Medulla oblongata (tissue), 1 donor: ENCODE measurements around the gene PSENEN.
"Not testable (repeated sequence)": the region's sequence is repeated elsewhere in the genome, so short reads cannot be mapped to it uniquely, and the experiment has no call there.

ENCODE experiments used
- DNase-seq: peaks from one replicate; pipeline ENCODE4 v3.0.0-alpha.2; 2015; ENCODE audit errors: extremely low spot score

The PSENEN gene

DNA sequence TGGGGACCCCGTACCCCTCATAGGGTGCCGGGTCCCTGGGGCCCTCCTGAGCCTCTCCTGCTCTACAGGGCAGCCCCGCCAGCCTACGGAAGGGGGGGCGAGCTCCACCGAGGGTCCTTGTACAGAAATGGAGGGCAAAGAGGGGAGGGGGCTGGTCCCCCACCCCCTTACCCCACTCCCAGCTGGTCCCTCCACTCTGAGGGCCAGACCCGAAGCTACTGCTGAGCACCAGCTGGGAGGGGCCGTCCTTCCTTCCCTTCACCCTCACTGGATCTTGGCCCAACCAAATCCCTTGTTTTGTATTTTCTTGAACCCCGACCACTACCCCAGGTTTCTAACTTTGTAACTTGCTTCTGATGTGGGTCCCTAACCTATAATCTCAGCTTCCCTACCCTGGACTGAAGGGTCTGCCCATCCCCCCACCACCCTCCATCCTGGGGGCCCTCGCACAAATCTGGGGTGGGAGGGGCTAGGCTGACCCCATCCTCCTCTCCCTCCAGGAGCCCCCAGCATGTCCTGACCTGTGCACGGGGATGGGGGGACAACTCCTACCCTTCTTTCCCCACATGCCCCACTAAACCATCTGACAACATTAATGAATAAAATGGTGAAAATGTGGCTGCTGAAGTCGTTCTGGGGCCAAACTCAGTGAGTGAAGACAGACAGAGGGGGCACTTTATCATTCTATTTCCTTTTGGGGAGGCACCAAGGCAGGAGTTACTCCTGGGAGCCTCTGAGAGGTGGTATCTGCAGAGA lies 42.9 kb downstream of the PSENEN start:
- DNase-seq, result no peak

DNA sequence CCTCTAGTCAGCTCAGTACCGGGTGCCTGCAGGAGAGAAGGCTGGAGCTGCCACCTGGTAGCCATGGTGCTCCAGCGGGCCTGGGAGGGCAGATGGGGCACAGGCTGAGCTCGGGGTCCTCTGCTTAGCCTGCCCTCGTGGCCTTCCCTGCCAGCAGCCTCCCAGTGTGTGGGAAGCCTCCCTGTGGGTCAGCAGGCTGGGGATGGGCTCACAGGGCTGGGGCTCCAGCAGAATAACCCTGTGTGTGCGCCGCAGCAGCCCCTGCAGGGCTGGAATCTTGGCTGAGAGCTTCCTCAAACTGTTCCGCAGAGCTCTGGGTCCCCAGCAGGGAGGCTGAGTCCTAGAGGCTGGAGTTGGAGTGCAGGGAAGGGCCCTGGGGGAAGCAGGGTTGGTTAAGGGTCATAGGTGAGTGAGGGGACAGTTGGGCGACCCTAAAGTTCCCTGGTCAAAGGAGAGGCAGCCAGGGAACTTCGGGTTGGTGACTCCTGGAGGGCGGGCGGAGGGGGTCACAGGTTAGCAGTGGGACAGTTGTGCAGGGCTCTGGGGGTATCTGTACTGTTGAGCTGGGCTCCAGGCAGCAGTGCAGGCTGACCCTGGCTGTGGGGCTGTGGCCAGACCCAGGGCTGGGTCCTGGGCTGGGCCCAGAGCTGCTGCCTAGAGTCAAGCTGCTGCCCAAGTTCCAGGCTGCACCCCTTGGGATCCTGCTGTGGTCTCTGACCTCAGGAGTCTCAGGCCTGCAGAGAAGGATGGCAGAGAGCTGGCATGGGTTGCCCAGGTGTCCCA lies 43.9 kb downstream of the PSENEN start:
- no peak for DNase-seq

DNA sequence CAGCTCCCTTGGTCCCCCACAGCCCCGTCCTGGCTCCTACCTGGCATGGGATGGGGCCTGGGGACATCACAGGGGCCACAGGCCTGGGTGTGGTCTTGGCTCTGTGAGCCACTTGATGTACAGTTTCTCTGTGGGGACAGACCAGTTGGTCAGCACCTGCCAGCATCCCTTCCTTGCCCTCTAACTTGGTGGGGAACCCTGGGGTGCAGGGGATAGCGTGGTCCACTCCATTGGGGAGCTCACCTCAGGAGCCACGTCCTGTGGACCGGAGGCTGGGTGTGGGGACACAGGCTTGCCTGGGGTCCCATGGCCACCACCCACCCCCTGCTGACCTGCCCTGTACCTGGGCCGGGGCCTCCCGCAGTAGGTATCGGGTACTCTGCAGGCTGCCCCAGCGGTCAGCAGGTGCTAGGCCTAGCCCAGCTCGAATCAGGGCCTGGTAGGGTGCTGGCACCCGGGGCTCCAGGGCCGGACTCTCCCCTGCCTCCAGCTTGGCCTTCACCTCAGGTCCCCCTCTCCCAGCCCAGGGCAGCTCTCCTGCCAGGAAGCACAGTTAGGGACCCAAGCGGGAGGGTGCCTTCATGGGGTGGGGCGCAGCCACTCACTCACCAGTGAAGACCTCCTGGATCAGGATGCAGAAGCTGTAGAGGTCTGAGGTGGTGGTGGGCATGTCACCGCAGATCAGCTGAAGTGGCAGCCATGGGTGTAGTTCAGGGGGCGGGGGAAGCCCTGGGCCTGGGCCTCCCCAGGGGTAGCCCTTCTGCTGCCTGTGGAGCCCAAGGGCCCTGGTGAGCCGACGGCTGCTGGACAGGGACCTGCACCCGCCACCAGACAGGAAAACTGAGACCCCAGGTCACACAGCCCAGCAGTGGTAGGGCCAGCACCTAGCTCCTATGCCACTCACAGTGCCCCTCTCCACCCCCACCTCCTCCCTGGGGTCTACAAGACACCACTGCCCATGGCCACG lies 44.8 kb downstream of the PSENEN start:
- no peak for DNase-seq

DNA sequence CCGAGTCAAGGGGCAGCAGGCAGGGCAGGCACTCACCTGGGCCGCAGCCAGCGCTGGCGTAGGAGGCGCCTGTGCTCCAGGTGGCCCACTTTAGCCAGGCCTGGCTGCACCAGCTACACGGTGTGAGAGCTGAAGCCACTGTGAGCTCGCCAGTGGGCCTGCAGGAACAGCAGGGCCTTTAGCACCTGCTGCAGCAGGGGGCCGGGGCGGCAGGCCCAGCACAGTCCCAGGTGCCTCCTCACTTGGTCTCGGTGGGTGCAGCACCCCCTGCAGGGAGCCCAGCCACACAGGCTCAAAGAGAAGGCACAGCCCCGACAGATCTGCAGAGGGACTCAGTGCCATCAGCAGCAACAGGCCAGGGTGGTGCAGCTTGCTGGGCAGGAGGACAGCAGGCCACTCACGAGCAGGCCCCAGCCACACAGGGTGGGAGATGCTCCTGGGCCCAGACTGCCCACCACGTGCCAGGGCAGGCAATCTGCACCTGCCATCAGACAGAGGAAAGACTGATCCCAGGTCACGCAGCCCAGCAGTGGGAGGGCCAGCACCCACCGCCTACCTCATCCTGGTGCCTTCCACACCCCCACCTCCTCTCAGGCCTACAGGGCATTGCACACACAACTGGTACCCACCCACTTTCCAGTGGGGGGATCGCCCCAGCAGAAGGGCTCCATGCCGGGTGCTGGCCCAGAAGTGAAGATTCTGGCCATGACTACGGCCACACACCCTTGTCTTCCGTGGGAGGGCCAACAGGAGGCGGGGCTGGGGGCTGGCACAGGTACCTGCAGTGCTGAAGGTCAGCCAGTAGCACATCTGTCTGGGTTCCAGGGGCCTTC lies 45.7 kb downstream of the PSENEN start:
- no peak for DNase-seq

DNA sequence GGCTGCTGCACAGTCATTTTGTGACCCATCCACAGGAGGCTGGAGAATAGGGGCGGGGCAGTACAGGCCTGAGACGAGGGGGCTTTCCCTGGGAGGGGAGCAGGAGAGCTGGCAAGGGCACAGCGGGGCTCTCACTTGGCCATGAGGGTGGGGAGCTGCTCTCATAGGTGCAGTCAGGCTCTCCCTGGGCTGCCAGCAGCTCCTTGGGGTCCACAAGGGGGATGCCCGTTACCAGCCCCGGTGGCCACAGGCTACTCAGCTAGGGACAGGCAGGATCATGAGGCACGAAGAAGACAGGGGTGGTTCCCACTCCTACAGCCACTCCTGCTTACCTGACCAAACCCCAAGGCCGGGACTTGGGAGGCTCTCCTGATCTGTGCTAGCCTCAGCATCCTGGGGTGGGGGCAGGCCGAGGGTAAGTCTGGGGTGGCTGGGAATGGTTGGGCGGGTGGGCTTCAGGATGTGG lies 46.4 kb downstream of the PSENEN start:
- DNase-seq, result no peak

DNA sequence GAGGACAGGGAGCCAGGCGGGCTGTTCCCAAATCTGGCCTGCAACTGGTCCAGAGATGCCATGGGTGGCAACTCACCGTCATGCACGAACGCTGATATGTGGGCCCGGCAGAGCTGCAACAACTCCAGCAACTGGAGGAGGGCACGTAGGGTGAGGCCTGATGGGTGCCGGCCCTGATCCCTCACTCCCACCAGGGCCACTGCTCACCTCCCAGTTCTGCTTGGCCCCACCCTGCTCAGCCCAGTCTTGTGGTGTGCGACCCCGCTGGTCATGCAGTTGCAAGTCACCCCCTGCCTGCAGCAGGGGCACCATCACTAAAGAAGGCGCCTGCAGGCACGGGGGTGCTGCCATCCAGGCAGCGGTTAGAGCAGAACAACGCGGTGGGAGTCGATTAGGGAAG lies 46.9 kb downstream of the PSENEN start:
- DNase-seq, result no peak

DNA sequence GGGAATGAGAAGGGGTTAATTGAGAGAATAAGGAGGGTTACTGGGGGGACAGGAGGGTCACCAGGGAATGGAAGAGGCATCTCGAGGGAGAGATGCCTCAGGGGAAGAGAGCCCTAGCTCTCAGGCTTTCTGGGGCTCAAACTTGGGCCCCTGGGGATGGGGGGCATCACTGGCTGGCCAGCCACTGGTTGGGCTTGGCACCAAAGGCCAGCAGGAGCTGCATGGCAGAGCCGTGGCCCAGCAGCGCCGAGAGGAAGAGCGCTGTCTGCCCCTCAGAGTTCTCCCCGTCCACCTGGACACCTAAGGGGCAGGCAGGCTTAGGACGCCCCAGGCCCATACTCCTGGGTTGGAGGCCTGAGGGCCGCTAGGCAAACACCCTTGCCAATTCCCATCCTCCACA lies 47.4 kb downstream of the PSENEN start:
- DNase-seq, result no peak

DNA sequence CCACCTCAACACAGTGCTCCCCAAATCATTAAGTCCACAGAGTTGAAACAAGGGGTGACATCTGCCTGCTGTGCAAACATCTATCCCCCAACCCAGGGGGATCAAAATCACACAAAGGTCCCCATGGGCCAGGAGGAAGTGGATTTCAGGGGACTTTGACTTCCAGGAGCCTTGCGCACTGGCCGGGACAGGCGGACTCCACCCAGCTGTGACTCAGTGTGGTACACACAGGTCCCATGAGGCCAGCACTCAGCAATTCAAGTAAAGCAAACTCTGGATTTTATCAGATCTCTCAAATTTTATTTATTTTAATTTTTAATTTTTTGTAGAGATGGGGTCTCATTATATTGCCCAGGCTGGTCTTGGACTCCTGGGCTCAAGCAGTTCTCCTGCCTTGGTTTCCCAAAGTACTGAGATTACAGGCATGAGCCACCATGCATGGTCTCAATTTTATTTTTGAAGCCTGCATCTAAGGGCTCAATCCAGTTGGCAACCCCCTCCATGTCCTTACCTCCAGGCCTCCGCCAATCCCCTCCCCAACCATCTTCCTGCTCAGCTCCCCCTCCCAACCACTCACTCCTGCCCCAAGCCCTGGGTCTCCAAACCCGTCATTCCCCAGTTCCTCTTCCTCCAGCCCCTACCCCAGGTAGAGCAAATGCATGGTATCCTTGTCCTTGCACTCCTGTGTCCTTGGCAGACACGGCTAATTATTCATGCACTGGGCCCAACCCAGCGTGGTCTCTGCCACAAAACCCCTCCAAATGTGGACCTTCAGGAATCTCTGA lies 48.1 kb downstream of the PSENEN start:
- DNase-seq, result no peak

DNA sequence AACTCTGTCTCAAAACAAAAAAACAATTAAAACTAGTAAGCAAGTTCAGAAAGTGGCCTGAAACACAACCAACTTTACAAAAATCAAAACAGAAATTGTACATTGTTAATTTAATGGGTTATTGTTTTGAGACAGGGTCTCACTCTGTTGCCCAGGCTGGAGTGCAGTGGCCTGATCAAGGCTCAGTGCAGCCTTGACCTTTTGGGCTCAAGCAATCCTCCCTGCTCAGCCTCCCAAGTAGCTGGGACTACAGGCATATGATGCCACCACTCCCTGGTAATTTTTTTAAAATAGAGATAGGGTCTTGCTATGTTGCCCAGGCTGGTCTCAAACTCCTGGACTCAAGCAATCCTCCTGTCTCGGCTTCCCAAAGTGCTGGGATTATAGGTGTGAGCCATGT lies 50.1 kb downstream of the PSENEN start:
- DNase-seq, result not testable (repeated sequence)
